HCT116 (cell line): ENCODE measurements around the gene ROR2. TPM values are rescaled to one million over a fixed set of nuclear protein-coding genes. Genes with fewer than 3 reads are reported as not detected.

Experiments
- ATAC-seq: fragments of 200-7000 bp; cut with Tn5 transposase; 2 replicates; pipeline ENCODE4 v1.9.1; 2020; ENCODE audit warnings: mild to moderate bottlenecking, moderate library complexity
- BruUV-seq: library from RNA; stranded (reverse); fragments of 400-500 nt; replicated peaks from 2 replicates; lab custom pipeline; 2021; lab: Mats Ljungman, UMichigan
- CTCF ChIA-PET: fragments of 300-600 bp; sonication (Branson Sonifier 250); formaldehyde crosslinking; loops from one replicate; lab custom pipeline; 2021; ENCODE audit warnings: antibody characterized with exemption; lab: Charles Lee
- POLR2A ChIA-PET: fragments of 300-600, 350-600 bp; sonication (Branson Sonifier 250); formaldehyde crosslinking; loops from one replicate; lab custom pipeline; 2021; ENCODE audit warnings: antibody characterized with exemption; lab: Charles Lee
- RAD21 ChIA-PET, 2 experiments: fragments of 300-600 bp; sonication (Branson Sonifier 250); formaldehyde crosslinking; loops; one replicate each; lab custom pipeline; 2023; ENCODE audit warnings: low total read pairs in 2 of 2; ENCODE audit not compliant: uncharacterized antibody in 2 of 2, unreplicated experiment in 2 of 2, low non-redundant PET in 1 of 2; lab: Charles Lee
- DNase-seq: peaks from one replicate; pipeline ENCODE4 v3.0.0-alpha.2; 2010; ENCODE audit warnings: low read depth, low spot score
- H2AFZ ChIP-seq: fragments of 200-600 bp; shearing (Covaris generic), sonication (generic); 2 replicates; pipeline ENCODE4 v1.6.1; 2017; ENCODE audit warnings: low read depth, mixed run types, mixed read lengths, antibody characterized with exemption, low read length; ENCODE audit not compliant: poor library complexity, severe bottlenecking
- H3K27ac ChIP-seq: 2 replicates; pipeline ENCODE4 v1.5.1; 2012; ENCODE audit warnings: low read depth, low read length
- H3K27me3 ChIP-seq: fragments of 200-600 bp; sonication (generic); 2 replicates; pipeline ENCODE4 v1.6.1; 2016; ENCODE audit warnings: mixed run types, low read length, mixed read lengths; ENCODE audit not compliant: insufficient read depth
- H3K36me3 ChIP-seq, 2 experiments: fragments of 200-500 bp in 1 of 2; fragments of 200-600 bp in 1 of 2; sonication (Bioruptor generic) in 1 of 2; sonication (generic) in 1 of 2; 2 replicates each; pipeline versions ENCODE4 v1.5.1 to v1.6.1; 2014 to 2016; ENCODE audit warnings: low read length in 2 of 2, inconsistent platforms in 1 of 2, mixed read lengths in 1 of 2, mixed run types in 1 of 2; ENCODE audit not compliant: insufficient read depth in 2 of 2, control insufficient read depth in 1 of 2
- H3K4me1 ChIP-seq, 2 experiments: fragments of 200-600 bp in 1 of 2; sonication (generic) in 1 of 2; 2 replicates each; pipeline versions ENCODE4 v1.5.1 to v1.6.1; 2012 to 2017; ENCODE audit warnings: low read length in 2 of 2, inconsistent platforms in 1 of 2, mild to moderate bottlenecking in 1 of 2, mixed read lengths in 1 of 2, mixed run types in 1 of 2, moderate library complexity in 1 of 2; ENCODE audit not compliant: insufficient read depth in 2 of 2, control insufficient read depth in 1 of 2
- H3K4me2 ChIP-seq: fragments of 200-600 bp; sonication (generic); 2 replicates; pipeline ENCODE4 v1.6.1; 2017; ENCODE audit warnings: mixed run types, low read length, mixed read lengths
- H3K4me3 ChIP-seq, 2 experiments: fragments of 200-600 bp in 1 of 2; sonication (generic) in 1 of 2; replicated peaks in 1 of 2; 2 replicates each; pipeline ENCODE4 v1.5.1; 2011 to 2016; ENCODE audit warnings: low read length in 2 of 2, control low read depth in 1 of 2, low read depth in 1 of 2, mild to moderate bottlenecking in 1 of 2, mixed read lengths in 1 of 2, mixed run types in 1 of 2
- H3K79me2 ChIP-seq: fragments of 200-600 bp; sonication (generic); 2 replicates; pipeline ENCODE4 v1.6.1; 2017; ENCODE audit warnings: mild to moderate bottlenecking, mixed run types, low read length, moderate library complexity, mixed read lengths; ENCODE audit not compliant: insufficient read depth
- H3K9ac ChIP-seq: fragments of 200-600 bp; sonication (generic); 2 replicates; pipeline ENCODE4 v1.6.1; 2016; ENCODE audit warnings: low read length, mixed read lengths
- H3K9me2 ChIP-seq: fragments of 200-600 bp; sonication (generic), shearing (Covaris generic); 2 replicates; pipeline ENCODE4 v1.6.1; 2017; ENCODE audit warnings: mixed run types, mild to moderate bottlenecking, moderate library complexity; ENCODE audit not compliant: insufficient read depth
- H3K9me3 ChIP-seq, 2 experiments: fragments of 200-500 bp in 1 of 2; fragments of 200-600 bp in 1 of 2; sonication (Bioruptor generic) in 1 of 2; sonication (generic) in 1 of 2; 2 replicates each; pipeline ENCODE4 v1.6.1; 2014 to 2017; ENCODE audit warnings: low read length in 2 of 2, mixed read lengths in 2 of 2, inconsistent platforms in 1 of 2, low read depth in 1 of 2, mild to moderate bottlenecking in 1 of 2, mixed run types in 1 of 2, moderate library complexity in 1 of 2; ENCODE audit not compliant: control insufficient read depth in 1 of 2, insufficient read depth in 1 of 2
- H4K20me1 ChIP-seq: fragments of 200-600 bp; sonication (generic), shearing (Covaris generic); 2 replicates; pipeline ENCODE4 v1.6.1; 2017; ENCODE audit warnings: mixed run types, mild to moderate bottlenecking, moderate library complexity; ENCODE audit not compliant: insufficient read depth
- CBX3 ChIP-seq: IDR thresholded peaks from 2 replicates; pipeline ENCODE4 v1.6.1; 2012; ENCODE audit warnings: low read depth
- CEBPB ChIP-seq: IDR thresholded peaks from 2 replicates; pipeline ENCODE4 v1.6.1; 2012; ENCODE audit warnings: low read depth
- CTCF ChIP-seq, 3 experiments: fragments of 200-600 bp in 1 of 3; sonication (generic) in 1 of 3; IDR thresholded peaks in 2 of 3; conservative IDR thresholded peaks in 1 of 3; 2 replicates each; pipeline ENCODE4 v1.5.1; 2012 to 2017; ENCODE audit warnings: low read depth in 2 of 3, low read length in 2 of 3, antibody characterized with exemption in 1 of 3, borderline replicate concordance in 1 of 3, control low read depth in 1 of 3, mild to moderate bottlenecking in 1 of 3, mixed read lengths in 1 of 3, mixed run types in 1 of 3, moderate library complexity in 1 of 3; ENCODE audit not compliant: insufficient read depth in 1 of 3
- ELF1 ChIP-seq: IDR thresholded peaks from 2 replicates; pipeline ENCODE4 v1.6.1; 2012; ENCODE audit warnings: low read depth, borderline replicate concordance
- EZH2 ChIP-seq: fragments of 200-600 bp; sonication (generic); IDR thresholded peaks from 2 replicates; pipeline ENCODE4 v1.6.1; 2017; ENCODE audit warnings: antibody characterized with exemption, mixed run types
- EZH2phosphoT487 ChIP-seq: fragments of 200-600 bp; IDR thresholded peaks from 2 replicates; pipeline ENCODE4 v1.6.1; 2018; ENCODE audit warnings: antibody characterized with exemption, borderline replicate concordance
- JUND ChIP-seq: IDR thresholded peaks from 2 replicates; pipeline ENCODE4 v1.6.1; 2012
- MAX ChIP-seq: IDR thresholded peaks from 2 replicates; pipeline ENCODE4 v1.6.1; 2012
- POLR2A ChIP-seq: IDR thresholded peaks from 2 replicates; pipeline ENCODE4 v1.7.0; 2011; ENCODE audit warnings: borderline replicate concordance; ENCODE audit not compliant: insufficient read depth, insufficient read length; ENCODE audit errors: extremely low read depth
- POLR2AphosphoS5 ChIP-seq: IDR thresholded peaks from 2 replicates; pipeline ENCODE4 v1.6.1; 2011; ENCODE audit warnings: mild to moderate bottlenecking, low read depth, low read length, moderate library complexity
- RAD21 ChIP-seq: IDR thresholded peaks from 2 replicates; pipeline ENCODE4 v1.6.1; 2012; ENCODE audit warnings: low read depth, mild to moderate bottlenecking
- REST ChIP-seq: IDR thresholded peaks from 2 replicates; pipeline ENCODE4 v1.6.1; 2012; ENCODE audit warnings: low read depth
- SIN3A ChIP-seq: IDR thresholded peaks from 2 replicates; pipeline ENCODE4 v1.6.1; 2012; ENCODE audit warnings: low read depth
- SP1 ChIP-seq: IDR thresholded peaks from 2 replicates; pipeline ENCODE4 v1.6.1; 2012; ENCODE audit warnings: low read depth
- TCF7L2 ChIP-seq: IDR thresholded peaks from 2 replicates; pipeline ENCODE4 v1.7.0; 2011; ENCODE audit warnings: borderline replicate concordance, inconsistent platforms; ENCODE audit not compliant: insufficient read depth, insufficient read length; ENCODE audit errors: extremely low read depth
- YY1 ChIP-seq: IDR thresholded peaks from 2 replicates; pipeline ENCODE4 v1.6.1; 2011; ENCODE audit warnings: low read length, low read depth, moderate library complexity, mild to moderate bottlenecking; ENCODE audit not compliant: insufficient replicate concordance; ENCODE audit errors: extremely low read depth
- ZFX ChIP-seq: fragments of 450-650 bp; IDR thresholded peaks from 2 replicates; pipeline ENCODE4 v1.6.1; 2017
- intact Hi-C: fragments of 100-400 bp; cut with micrococcal nuclease; formaldehyde crosslinking; loops from 2 replicates; pipeline ENCODE4 v1.10.0; 2022
- total RNA-seq: library from RNA; stranded (reverse); gene quantifications from one replicate; pipeline ENCODE4 v1.2.1, GENCODE V29; 2021; ENCODE audit not compliant: unreplicated experiment
- TF ChIP-seq, protein P1 (sequence below): IDR thresholded peaks from 2 replicates; pipeline ENCODE4 v1.6.1; 2011; ENCODE audit warnings: mild to moderate bottlenecking, low read length, moderate library complexity; ENCODE audit not compliant: insufficient replicate concordance; ENCODE audit errors: extremely low read depth
- TF ChIP-seq, protein P2 (sequence below): IDR thresholded peaks from 2 replicates; pipeline ENCODE4 v1.6.1; 2012

The ROR2 gene
- total RNA-seq, 1 experiment from 2014 or later, result 15.7 TPM

DNA sequence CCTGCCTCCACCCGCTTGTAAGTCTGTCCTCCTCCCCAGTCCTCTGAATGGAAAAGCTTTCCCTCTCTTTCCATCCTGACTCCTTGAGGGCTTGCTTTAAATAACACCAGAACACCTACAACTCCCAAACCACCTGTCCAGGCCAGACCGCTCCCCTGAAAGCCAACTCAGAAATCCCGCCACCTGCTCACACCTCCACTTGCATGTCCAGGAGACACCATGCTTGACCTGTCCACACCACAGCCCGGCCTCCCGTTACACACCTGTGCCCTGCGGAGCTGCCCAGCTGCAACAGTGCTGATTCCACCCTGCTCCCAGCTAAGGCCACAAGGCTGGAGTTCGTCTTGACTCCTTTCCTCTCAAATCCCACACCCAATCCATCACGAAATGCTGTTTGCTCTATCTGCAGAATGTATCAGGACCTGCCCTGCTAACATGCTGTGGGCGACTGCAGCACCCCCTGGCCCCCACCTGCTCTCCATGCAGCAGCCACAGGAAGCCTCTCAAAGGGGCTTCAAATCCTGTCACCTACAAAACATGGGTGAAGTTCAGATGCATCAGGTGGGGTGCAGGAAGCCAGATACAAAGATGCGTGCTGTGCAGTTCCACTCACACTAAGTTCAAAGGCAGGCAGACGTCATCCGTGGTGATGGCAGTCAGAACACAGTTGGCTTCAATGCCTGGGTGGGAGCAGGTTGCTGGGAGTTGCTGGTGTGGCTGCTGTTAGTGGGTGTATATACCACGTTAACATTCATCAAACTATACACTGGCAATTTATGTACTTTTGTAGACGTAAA, 166.0 kb downstream of the ROR2 start:
- ChIA-PET POLR2A (no interaction called here), CTCF (no interaction called here)
- TF ChIP-seq TCF7L2, result no peak
- no peak for TF ChIP-seq CEBPB
- TF ChIP-seq POLR2AphosphoS5, result no peak
- TF ChIP-seq EZH2phosphoT487, result no peak
- TF ChIP-seq CBX3, result no peak
- no peak for TF ChIP-seq JUND
- no peak for TF ChIP-seq CTCF (IDR thresholded peaks at IDR 0.05 in 2 of 3, conservative IDR thresholded peaks at IDR 0.05 in 1 of 3; ENCODE audit: borderline replicate concordance in 1 of 3, insufficient read depth in 1 of 3, low read depth in 2 of 3, low read length in 2 of 3)
- TF ChIP-seq REST, result no peak
- no peak for TF ChIP-seq YY1
- TF ChIP-seq RAD21, result no peak
- TF ChIP-seq, protein P1, sequence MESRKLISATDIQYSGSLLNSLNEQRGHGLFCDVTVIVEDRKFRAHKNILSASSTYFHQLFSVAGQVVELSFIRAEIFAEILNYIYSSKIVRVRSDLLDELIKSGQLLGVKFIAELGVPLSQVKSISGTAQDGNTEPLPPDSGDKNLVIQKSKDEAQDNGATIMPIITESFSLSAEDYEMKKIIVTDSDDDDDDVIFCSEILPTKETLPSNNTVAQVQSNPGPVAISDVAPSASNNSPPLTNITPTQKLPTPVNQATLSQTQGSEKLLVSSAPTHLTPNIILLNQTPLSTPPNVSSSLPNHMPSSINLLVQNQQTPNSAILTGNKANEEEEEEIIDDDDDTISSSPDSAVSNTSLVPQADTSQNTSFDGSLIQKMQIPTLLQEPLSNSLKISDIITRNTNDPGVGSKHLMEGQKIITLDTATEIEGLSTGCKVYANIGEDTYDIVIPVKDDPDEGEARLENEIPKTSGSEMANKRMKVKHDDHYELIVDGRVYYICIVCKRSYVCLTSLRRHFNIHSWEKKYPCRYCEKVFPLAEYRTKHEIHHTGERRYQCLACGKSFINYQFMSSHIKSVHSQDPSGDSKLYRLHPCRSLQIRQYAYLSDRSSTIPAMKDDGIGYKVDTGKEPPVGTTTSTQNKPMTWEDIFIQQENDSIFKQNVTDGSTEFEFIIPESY, result no peak
- no peak for TF ChIP-seq MAX
- no peak for TF ChIP-seq SIN3A
- no peak for TF ChIP-seq ZFX
- TF ChIP-seq SP1, result no peak
- no peak for TF ChIP-seq EZH2
- TF ChIP-seq, protein P2, sequence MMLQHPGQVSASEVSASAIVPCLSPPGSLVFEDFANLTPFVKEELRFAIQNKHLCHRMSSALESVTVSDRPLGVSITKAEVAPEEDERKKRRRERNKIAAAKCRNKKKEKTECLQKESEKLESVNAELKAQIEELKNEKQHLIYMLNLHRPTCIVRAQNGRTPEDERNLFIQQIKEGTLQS, result no peak
- no peak for TF ChIP-seq POLR2A
- no peak for TF ChIP-seq ELF1
- TF ChIP-seq, all 23 proteins: peak for 0
- Histone ChIP-seq H3K4me1 (no peaks in the 10 kb centered on the region), H3K9ac (no peak overlapping the region), H3K36me3 (no peaks in the 10 kb centered on the region), H2AFZ (no peak overlapping the region), H3K9me3 (no peaks in the 10 kb centered on the region), H3K27me3 (no peaks in the 10 kb centered on the region), H3K27ac (no peak overlapping the region), H3K79me2 (0 out of 2 replicates have a peak, but pooled peaks cover 5% of the 10 kb centered on the region), H3K4me2 (no peak overlapping the region), H3K9me2 (no peaks in the 10 kb centered on the region), H3K4me3 (no peak overlapping the region), H4K20me1 (no peaks in the 10 kb centered on the region)
- RAD21 ChIA-PET, result no interaction called here
- BruUV-seq, result no TSS peak
- intact Hi-C loops, result no loop called here
- ATAC-seq (no peak), DNase-seq (no peak)
